AG04450 (cell line): ENCODE data around the gene RFC4. TPM values are rescaled to one million over a fixed set of nuclear protein-coding genes. Genes with fewer than 3 reads are reported as not detected.
A peak's percentile ranks its signal among the peaks of the same experiment; 100 is the strongest.

ENCODE experiments used
- CTCF ChIA-PET: fragments of 300-600, 350-600 bp; formaldehyde crosslinking; extraction: SDS; loops from one replicate; lab custom pipeline; 2022; ENCODE audit warnings: antibody characterized with exemption, inconsistent platforms; lab: Charles Lee
- POLR2A ChIA-PET: fragments of 350-600 bp; formaldehyde crosslinking; extraction: SDS; loops from one replicate; lab custom pipeline; 2021; ENCODE audit warnings: antibody characterized with exemption, inconsistent platforms; lab: Yijun Ruan, JAX
- DNase-seq: peaks from one replicate; pipeline ENCODE4 v3.0.0-alpha.2; 2011; ENCODE audit warnings: low read depth, low spot score
- H3K27ac ChIP-seq: one replicate; pipeline ENCODE4 v1.5.1; 2012; ENCODE audit warnings: low read depth, low read length, control low read depth
- H3K27me3 ChIP-seq: one replicate; pipeline ENCODE4 v1.6.0; 2012; ENCODE audit warnings: low read length; ENCODE audit not compliant: control insufficient read depth, insufficient read depth
- H3K4me3 ChIP-seq: 2 replicates; pipeline ENCODE4 v1.5.1; 2011; ENCODE audit warnings: mild to moderate bottlenecking, low read depth, low read length, control low read depth
- H3K9me3 ChIP-seq: 2 replicates; pipeline ENCODE4 v1.5.1; 2012; ENCODE audit warnings: low read length; ENCODE audit not compliant: control insufficient read depth, insufficient read depth
- polyA plus RNA-seq: library from polyadenylated mRNA; depleted of rRNA; stranded (reverse); fragments of >200 nt; gene quantifications from 2 replicates; pipeline ENCODE4 v1.2.3, GENCODE V29; 2011
- TF ChIP-seq, protein P1 (sequence below): IDR thresholded peaks from 2 replicates; pipeline ENCODE4 v1.5.1; 2011; ENCODE audit warnings: low read depth, low read length, control low read depth, inconsistent platforms

Gene RFC4
- polyA plus RNA-seq, 1 experiment: 9.4 TPM

GRCh38 chr3:186787642-186788481 is 18.4 kb downstream of the RFC4 start:
- TF ChIP-seq, protein P1, sequence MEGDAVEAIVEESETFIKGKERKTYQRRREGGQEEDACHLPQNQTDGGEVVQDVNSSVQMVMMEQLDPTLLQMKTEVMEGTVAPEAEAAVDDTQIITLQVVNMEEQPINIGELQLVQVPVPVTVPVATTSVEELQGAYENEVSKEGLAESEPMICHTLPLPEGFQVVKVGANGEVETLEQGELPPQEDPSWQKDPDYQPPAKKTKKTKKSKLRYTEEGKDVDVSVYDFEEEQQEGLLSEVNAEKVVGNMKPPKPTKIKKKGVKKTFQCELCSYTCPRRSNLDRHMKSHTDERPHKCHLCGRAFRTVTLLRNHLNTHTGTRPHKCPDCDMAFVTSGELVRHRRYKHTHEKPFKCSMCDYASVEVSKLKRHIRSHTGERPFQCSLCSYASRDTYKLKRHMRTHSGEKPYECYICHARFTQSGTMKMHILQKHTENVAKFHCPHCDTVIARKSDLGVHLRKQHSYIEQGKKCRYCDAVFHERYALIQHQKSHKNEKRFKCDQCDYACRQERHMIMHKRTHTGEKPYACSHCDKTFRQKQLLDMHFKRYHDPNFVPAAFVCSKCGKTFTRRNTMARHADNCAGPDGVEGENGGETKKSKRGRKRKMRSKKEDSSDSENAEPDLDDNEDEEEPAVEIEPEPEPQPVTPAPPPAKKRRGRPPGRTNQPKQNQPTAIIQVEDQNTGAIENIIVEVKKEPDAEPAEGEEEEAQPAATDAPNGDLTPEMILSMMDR: no peak
- Histone ChIP-seq H3K27me3 (no peaks in the 10 kb centered on the region), H3K4me3 (peak overlapping the region; percentile 100; the same call in 1 of the 2 replicates), H3K27ac (no peak overlapping the region), H3K9me3 (0 out of 2 replicates have a peak, but pooled peaks cover 4% of the 10 kb centered on the region)
- ChIA-PET CTCF (interaction anchor here (0.6 to 1.0 kb wide), 4 partner anchors 34 to 928 kb away, joined by 3 to 4 read pairs (median 3); no protein-coding TSS in a partner anchor), POLR2A (interaction anchor here (1.1 kb wide), 1 partner anchor 171 kb away, joined by 4 read pairs; no protein-coding TSS in a partner anchor)
- DNase-seq: no peak

DNA sequence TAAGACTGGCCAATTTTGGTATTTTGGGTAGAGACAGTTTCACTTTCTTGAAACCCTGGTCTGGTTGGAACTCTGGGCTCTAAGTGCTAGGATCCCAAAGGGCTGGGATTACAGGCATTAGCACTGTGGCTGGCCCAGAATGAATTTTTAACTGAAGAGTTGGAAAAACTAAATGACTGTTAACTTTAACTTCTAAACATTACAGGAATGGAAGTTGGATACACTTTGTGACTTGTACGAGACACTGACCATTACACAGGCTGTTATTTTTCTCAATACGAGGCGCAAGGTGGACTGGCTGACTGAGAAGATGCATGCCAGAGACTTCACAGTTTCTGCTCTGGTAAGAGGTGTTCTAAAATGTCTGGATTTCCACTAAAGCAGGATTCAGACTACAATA is 19.4 kb downstream of the RFC4 start:
- POLR2A ChIA-PET: no interaction called here
- CTCF ChIA-PET: no interaction called here

GRCh38 chr3:186785495-186786018 is 20.7 kb downstream of the RFC4 start:
- no peak for DNase-seq
- H3K4me3 ChIP-seq: peak overlapping the region; percentile 100
- H3K27ac ChIP-seq: no peak overlapping the region
- POLR2A ChIA-PET: interaction anchor here (0.5 kb wide), 1 partner anchor 37 kb away, joined by 4 read pairs; no protein-coding TSS in a partner anchor
- CTCF ChIA-PET: interaction anchor here (0.8 to 3.8 kb wide), 2 partner anchors 168 to 171 kb away, joined by 4 to 15 read pairs; no protein-coding TSS in a partner anchor
- no peaks in the 10 kb centered on the region for H3K27me3 ChIP-seq
- TF ChIP-seq, protein P1: no peak
- 0 out of 2 replicates have a peak, but pooled peaks cover 4% of the 10 kb centered on the region for H3K9me3 ChIP-seq

More for the DNA sequence above, 19.4 kb downstream of the RFC4 start:
- Histone ChIP-seq H3K4me3 (peak overlapping the region; percentile 100), H3K27me3 (no peaks in the 10 kb centered on the region), H3K9me3 (0 out of 2 replicates have a peak, but pooled peaks cover 4% of the 10 kb centered on the region), H3K27ac (no peak overlapping the region)
- TF ChIP-seq, protein P1: no peak
- no peak for DNase-seq

GRCh38 chr3:186784820-186785494 is 21.3 kb downstream of the RFC4 start:
- peak overlapping the region; percentile 100 for H3K4me3 ChIP-seq
- DNase-seq: no peak
- no peak overlapping the region for H3K27ac ChIP-seq
- POLR2A ChIA-PET: interaction anchor here (0.5 to 2.3 kb wide), 7 partner anchors 7 to 676 kb away, joined by 3 to 34 read pairs (median 6); partner anchors contain the start of genes ETV5 and RPL39L
- TF ChIP-seq, protein P1: no peak
- CTCF ChIA-PET: interaction anchor here (0.8 to 3.8 kb wide), 4 partner anchors 167 to 354 kb away, joined by 3 to 15 read pairs (median 4); partner anchors contain the start of gene RPL39L
- 0 out of 2 replicates have a peak, but pooled peaks cover 4% of the 10 kb centered on the region for H3K9me3 ChIP-seq
- H3K27me3 ChIP-seq: no peaks in the 10 kb centered on the region
